Gastroesophageal sphincter (tissue), 4 donors: ENCODE measurements around the gene GRID1. TPM values are rescaled to one million over a fixed set of nuclear protein-coding genes. Genes with fewer than 3 reads are reported as not detected.

Source experiments
- ATAC-seq: fragments of 150-250 bp; one replicate; pipeline ENCODE4 v1.9.1; 2016; ENCODE audit warnings: mild to moderate bottlenecking, moderate library complexity
- H3K27ac ChIP-seq, 4 donors: fragments of 200-600 bp; sonication (generic) in 3 of 4; 1 replicate in 3 of 4; 2 replicates in 1 of 4; pipeline ENCODE4 v1.5.1; 2016 to 2019
- H3K27me3 ChIP-seq: fragments of 200-600 bp; sonication (generic); one replicate; pipeline ENCODE4 v1.5.1; 2019
- H3K36me3 ChIP-seq, 2 donors: fragments of 200-600 bp; sonication (generic); one replicate each; pipeline ENCODE4 v1.5.1; 2019; ENCODE audit warnings: control low read depth in 1 of 2
- H3K4me1 ChIP-seq, 3 donors: fragments of 200-600 bp; sonication (generic); 1 replicate in 2 of 3; 2 replicates in 1 of 3; pipeline ENCODE4 v1.5.1; 2016 to 2019; ENCODE audit warnings: control low read depth in 2 of 3
- H3K4me3 ChIP-seq, 2 donors: fragments of 200-600 bp; sonication (generic); one replicate each; pipeline ENCODE4 v1.5.1; 2019; ENCODE audit warnings: mild to moderate bottlenecking in 1 of 2, moderate library complexity in 1 of 2
- H3K9me3 ChIP-seq, 3 donors: fragments of 200-600 bp; sonication (generic); one replicate each; pipeline ENCODE4 v1.5.1; 2017 to 2019; ENCODE audit warnings: control low read depth in 2 of 3
- EP300 ChIP-seq: sonication (generic); formaldehyde crosslinking; IDR thresholded peaks from one replicate; pipeline ENCODE4 v1.6.1; 2017; ENCODE audit warnings: antibody characterized with exemption, mild to moderate bottlenecking
- POLR2A ChIP-seq, 2 donors: fragments of 450-650 bp; IDR thresholded peaks; one replicate each; pipeline ENCODE4 v1.6.1; 2017; ENCODE audit warnings: antibody characterized with exemption in 2 of 2, mild to moderate bottlenecking in 2 of 2, moderate library complexity in 1 of 2
- POLR2AphosphoS5 ChIP-seq: sonication (generic); formaldehyde crosslinking; IDR thresholded peaks from one replicate; pipeline ENCODE4 v1.6.1; 2017; ENCODE audit warnings: antibody characterized with exemption
- WGBS, 2 donors: methylation state at CpG; one replicate each; pipeline ENCODE4 v1.1.5; 2018; ENCODE audit warnings: low coverage in 1 of 2; 5-methylcytosine and 5-hydroxymethylcytosine counted together
- total RNA-seq, 4 donors: library from RNA; depleted of rRNA; stranded (reverse); fragments of >200 nt; gene quantifications; one replicate each; pipeline ENCODE4 v1.1.0, GENCODE V29; 2016
- TF ChIP-seq, protein P1 (sequence below), 4 experiments: fragments of 200-600 bp in 2 of 4; fragments of 450-650 bp in 2 of 4; sonication (generic) in 1 of 4; IDR thresholded peaks; one replicate each; pipeline ENCODE4 v1.5.1; 2017 to 2019; ENCODE audit warnings: antibody characterized with exemption in 4 of 4, mild to moderate bottlenecking in 2 of 4, moderate library complexity in 2 of 4

The GRID1 gene
- total RNA-seq, 4 donors from 2014 or later: 1.2 to 2.7 (median 1.7) TPM

DNA sequence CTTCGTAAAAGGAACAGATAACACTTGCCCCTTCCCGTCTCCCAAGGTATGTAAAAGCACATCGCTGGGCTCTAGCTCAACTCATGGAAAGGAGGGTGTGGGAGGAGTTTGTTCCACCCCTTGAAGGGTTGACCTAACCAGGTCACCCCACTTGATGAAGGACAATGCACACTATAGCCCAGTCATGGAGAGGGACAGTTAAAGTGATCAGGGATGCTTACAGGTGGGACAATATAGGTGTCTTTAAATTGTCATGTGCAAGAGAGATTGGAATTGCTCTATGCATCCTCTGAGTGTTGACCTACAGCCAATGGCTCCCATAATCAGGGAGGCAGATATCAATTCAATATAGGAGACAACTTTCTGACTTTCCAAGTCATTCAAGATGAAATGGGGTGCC is 448.2 kb downstream of the GRID1 start:
- no peaks in the 10 kb centered on the region for H3K9me3 ChIP-seq
- no peaks in the 10 kb centered on the region for H3K36me3 ChIP-seq
- ATAC-seq: no peak
- no peak overlapping the region for H3K27ac ChIP-seq
- TF ChIP-seq POLR2AphosphoS5 (no peak), POLR2A (IDR thresholded peaks at IDR 0.05) (no peak), EP300 (no peak)
- TF ChIP-seq, protein P1, sequence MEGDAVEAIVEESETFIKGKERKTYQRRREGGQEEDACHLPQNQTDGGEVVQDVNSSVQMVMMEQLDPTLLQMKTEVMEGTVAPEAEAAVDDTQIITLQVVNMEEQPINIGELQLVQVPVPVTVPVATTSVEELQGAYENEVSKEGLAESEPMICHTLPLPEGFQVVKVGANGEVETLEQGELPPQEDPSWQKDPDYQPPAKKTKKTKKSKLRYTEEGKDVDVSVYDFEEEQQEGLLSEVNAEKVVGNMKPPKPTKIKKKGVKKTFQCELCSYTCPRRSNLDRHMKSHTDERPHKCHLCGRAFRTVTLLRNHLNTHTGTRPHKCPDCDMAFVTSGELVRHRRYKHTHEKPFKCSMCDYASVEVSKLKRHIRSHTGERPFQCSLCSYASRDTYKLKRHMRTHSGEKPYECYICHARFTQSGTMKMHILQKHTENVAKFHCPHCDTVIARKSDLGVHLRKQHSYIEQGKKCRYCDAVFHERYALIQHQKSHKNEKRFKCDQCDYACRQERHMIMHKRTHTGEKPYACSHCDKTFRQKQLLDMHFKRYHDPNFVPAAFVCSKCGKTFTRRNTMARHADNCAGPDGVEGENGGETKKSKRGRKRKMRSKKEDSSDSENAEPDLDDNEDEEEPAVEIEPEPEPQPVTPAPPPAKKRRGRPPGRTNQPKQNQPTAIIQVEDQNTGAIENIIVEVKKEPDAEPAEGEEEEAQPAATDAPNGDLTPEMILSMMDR (IDR thresholded peaks at IDR 0.05): no peak
- no peak overlapping the region for H3K4me3 ChIP-seq
- peaks cover 0 to 61% (median 15%) of the 10 kb centered on the region in 3 donors for H3K4me1 ChIP-seq
- H3K27me3 ChIP-seq: no peaks in the 10 kb centered on the region
- WGBS, 2 donors: 90 to 94% methylated on average over 2 to 3 of the region's 3 CpGs

DNA sequence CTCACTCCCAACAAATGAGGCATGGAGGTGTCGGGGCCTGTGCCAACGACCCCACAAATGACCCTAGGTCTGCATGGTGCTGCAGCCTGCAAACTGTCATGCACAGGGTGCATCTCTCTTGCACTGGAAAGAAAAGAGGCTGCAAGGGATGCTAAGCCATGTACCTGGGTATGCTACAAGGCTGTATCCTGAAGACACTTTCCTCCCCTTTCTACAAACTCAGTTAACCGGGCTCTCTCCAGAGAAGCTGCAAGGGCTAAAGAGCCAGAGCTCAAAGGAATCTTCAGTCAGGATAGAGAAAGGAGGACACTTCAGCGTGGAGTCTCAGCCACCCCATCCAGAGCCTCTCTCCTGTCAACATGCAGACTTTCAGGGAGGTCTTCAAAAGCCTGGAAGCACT is 449.0 kb downstream of the GRID1 start:
- H3K4me1 ChIP-seq: peaks cover 0 to 57% (median 15%) of the 10 kb centered on the region in 3 donors

DNA sequence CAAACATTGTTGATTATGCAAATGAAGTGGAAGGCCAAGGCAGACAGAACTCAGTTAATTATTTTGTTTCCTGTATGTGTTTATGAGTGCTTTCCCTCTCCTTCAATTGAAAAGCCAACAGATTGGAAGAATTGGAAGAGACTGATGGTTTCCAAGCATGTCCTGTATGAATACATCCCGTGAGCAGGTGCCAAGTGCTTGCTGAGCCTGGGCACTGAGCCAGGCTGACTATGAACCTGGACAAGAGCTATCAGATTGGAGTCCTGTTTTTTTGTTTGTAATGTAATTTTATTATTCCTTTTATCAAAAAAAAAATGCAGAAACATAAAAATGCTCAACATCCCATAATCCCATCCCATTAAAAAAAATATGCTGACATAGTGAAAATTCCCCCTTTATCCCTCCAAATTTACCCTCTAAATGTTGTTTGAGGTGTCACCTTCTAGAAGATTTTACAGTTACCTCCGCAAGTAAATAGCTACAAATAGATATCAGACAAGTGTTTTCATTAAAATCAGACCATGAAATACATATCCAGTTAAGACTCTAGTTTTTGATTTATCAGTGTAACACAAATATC is 449.5 kb downstream of the GRID1 start:
- WGBS, 2 donors: 58 to 68% methylated on average over 2 of the region's 2 CpGs
- no peaks in the 10 kb centered on the region for H3K27me3 ChIP-seq
- no peaks in the 10 kb centered on the region for H3K36me3 ChIP-seq
- no peak overlapping the region for H3K4me3 ChIP-seq
- H3K4me1 ChIP-seq: peaks cover 0 to 52% (median 11%) of the 10 kb centered on the region in 3 donors
- H3K27ac ChIP-seq: no peak overlapping the region
- TF ChIP-seq POLR2AphosphoS5 (no peak), EP300 (no peak), POLR2A (IDR thresholded peaks at IDR 0.05) (no peak)
- TF ChIP-seq, protein P1 (IDR thresholded peaks at IDR 0.05): no peak
- no peaks in the 10 kb centered on the region for H3K9me3 ChIP-seq
- ATAC-seq: no peak

More for the DNA sequence above, 449.0 kb downstream of the GRID1 start:
- WGBS, 2 donors: 73 to 79% methylated on average over 4 of the region's 4 CpGs
- Histone ChIP-seq H3K9me3 (no peaks in the 10 kb centered on the region), H3K36me3 (no peaks in the 10 kb centered on the region), H3K27ac (no peak overlapping the region), H3K4me3 (no peak overlapping the region), H3K27me3 (no peaks in the 10 kb centered on the region)
- ATAC-seq: no peak
- TF ChIP-seq, protein P1 (IDR thresholded peaks at IDR 0.05): no peak
- TF ChIP-seq EP300 (no peak), POLR2AphosphoS5 (no peak), POLR2A (IDR thresholded peaks at IDR 0.05) (no peak)

DNA sequence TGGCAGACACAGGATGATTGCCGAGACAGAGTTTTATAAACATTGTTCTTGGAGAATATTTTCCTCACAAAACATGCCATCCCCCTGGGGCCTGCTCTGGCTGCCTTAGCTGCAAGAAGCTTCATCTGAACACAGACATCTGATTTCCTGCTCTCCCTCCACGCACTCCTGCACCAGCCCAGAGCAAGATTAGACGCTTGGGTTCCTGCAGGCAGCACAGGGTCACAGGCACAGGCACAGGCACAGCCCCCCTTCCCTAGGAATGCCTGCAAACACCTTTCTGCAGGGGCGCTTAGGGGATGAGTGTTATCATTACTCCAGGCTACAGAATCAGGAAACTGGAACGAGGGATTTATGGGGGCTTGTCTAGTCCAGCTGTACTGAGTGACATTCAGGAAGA is 450.3 kb downstream of the GRID1 start:
- TF ChIP-seq POLR2AphosphoS5: no peak
- TF ChIP-seq, protein P1 (IDR thresholded peaks at IDR 0.05): no peak
- no peak for TF ChIP-seq EP300
- TF ChIP-seq POLR2A (IDR thresholded peaks at IDR 0.05): no peak

DNA sequence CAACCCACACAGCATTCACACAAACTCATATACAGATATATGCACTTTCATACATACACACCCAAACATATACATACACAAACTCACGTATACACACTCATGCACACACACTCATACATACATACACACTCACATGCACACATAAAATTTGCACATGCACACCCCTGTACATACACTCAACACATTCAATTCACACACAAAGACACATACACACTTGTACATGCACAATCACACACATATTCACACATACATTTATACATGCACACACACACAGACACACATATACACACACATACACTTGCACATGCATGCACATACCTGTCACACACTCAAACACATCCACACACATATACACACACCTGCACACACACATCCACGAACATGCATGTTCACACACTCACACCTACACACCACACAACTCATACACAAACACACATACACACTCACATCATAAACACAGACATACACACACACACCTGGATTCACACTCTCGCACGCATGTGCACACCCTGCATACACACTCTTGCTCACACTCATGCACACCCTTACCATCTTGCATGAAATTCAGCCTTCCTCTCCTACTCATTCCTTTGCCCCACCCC is 451.2 kb downstream of the GRID1 start:
- WGBS, 2 donors: 96% methylated on average over 4 of the region's 4 CpGs
- ATAC-seq: no peak
- Histone ChIP-seq H3K36me3 (no peaks in the 10 kb centered on the region), H3K27ac (no peak overlapping the region), H3K4me1 (peaks cover 0 to 34% (median 11%) of the 10 kb centered on the region in 3 donors), H3K4me3 (no peak overlapping the region), H3K9me3 (no peaks in the 10 kb centered on the region), H3K27me3 (no peaks in the 10 kb centered on the region)
- TF ChIP-seq POLR2AphosphoS5 (no peak), POLR2A (IDR thresholded peaks at IDR 0.05) (no peak)
- TF ChIP-seq, protein P1 (IDR thresholded peaks at IDR 0.05): no peak

More for the DNA sequence above, 450.3 kb downstream of the GRID1 start:
- WGBS, 2 donors: 17 to 19% methylated on average over 2 to 4 of the region's 5 CpGs
- Histone ChIP-seq H3K9me3 (no peaks in the 10 kb centered on the region), H3K4me3 (no peak overlapping the region), H3K4me1 (peaks cover 0 to 44% (median 11%) of the 10 kb centered on the region in 3 donors), H3K27ac (no peak overlapping the region), H3K36me3 (no peaks in the 10 kb centered on the region), H3K27me3 (no peaks in the 10 kb centered on the region)
- ATAC-seq: no peak
